Peyer's patch (tissue), 4 donors: ENCODE data around the gene PLEKHG2.

Source experiments
- CTCF ChIP-seq, 6 experiments: fragments of 450-650 bp in 4 of 6; fragments of 200-600 bp in 2 of 6; sonication (generic) in 1 of 6; IDR thresholded peaks; one replicate each; pipeline ENCODE4 v1.5.1; 2017 to 2019; ENCODE audit warnings: antibody characterized with exemption in 6 of 6, mild to moderate bottlenecking in 3 of 6, moderate library complexity in 1 of 6
- POLR2A ChIP-seq, 2 donors: fragments of 450-650 bp; IDR thresholded peaks; one replicate each; pipeline ENCODE4 v1.5.1; 2017; ENCODE audit warnings: antibody characterized with exemption in 2 of 2, mild to moderate bottlenecking in 2 of 2, moderate library complexity in 2 of 2

- no peak for TF ChIP-seq CTCF (IDR thresholded peaks at IDR 0.05)
- TF ChIP-seq POLR2A (IDR thresholded peaks at IDR 0.05) = no peak
These were observed 2.9 kb downstream of the PLEKHG2 start for GRCh38 chr19:39415111-39416046.
